Stimulated activated CD4-positive, alpha-beta T cell treated with anti-CD3 and anti-CD28 coated beads, Interleukin-4, amount 100 ng/mL, for 48 hours (primary cell): ENCODE measurements around the gene JMJD4.
A peak's percentile ranks its signal among the peaks of the same experiment; 100 is the strongest.

Experiments
- DNase-seq, 2 donors: peaks; one replicate each; pipeline ENCODE4 v3.0.0-alpha.2; 2020; ENCODE audit warnings: low read depth in 2 of 2

The JMJD4 gene, protein sequence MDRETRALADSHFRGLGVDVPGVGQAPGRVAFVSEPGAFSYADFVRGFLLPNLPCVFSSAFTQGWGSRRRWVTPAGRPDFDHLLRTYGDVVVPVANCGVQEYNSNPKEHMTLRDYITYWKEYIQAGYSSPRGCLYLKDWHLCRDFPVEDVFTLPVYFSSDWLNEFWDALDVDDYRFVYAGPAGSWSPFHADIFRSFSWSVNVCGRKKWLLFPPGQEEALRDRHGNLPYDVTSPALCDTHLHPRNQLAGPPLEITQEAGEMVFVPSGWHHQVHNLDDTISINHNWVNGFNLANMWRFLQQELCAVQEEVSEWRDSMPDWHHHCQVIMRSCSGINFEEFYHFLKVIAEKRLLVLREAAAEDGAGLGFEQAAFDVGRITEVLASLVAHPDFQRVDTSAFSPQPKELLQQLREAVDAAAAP

GRCh38 chr1:227734856-227735538 is at the start of gene JMJD4, which contains the start of gene SNAP47:
TSS of gene JMJD4 (minus strand) at chr1:227735302. CDS start at chr1:227735273, 29 bp downstream.
TSS of gene SNAP47 (plus strand) at chr1:227735435. CDS start at chr1:227747737, 12,302 bp downstream.
- DNase-seq: peak; percentile 86 to 88

- DNase-seq: no peak
Measured at GRCh38 chr1:227782226-227782625, 47.1 kb upstream of the JMJD4 start.

GRCh38 chr1:227781314-227781930 is 46.3 kb upstream of the JMJD4 start:
- DNase-seq: no peak

DNA sequence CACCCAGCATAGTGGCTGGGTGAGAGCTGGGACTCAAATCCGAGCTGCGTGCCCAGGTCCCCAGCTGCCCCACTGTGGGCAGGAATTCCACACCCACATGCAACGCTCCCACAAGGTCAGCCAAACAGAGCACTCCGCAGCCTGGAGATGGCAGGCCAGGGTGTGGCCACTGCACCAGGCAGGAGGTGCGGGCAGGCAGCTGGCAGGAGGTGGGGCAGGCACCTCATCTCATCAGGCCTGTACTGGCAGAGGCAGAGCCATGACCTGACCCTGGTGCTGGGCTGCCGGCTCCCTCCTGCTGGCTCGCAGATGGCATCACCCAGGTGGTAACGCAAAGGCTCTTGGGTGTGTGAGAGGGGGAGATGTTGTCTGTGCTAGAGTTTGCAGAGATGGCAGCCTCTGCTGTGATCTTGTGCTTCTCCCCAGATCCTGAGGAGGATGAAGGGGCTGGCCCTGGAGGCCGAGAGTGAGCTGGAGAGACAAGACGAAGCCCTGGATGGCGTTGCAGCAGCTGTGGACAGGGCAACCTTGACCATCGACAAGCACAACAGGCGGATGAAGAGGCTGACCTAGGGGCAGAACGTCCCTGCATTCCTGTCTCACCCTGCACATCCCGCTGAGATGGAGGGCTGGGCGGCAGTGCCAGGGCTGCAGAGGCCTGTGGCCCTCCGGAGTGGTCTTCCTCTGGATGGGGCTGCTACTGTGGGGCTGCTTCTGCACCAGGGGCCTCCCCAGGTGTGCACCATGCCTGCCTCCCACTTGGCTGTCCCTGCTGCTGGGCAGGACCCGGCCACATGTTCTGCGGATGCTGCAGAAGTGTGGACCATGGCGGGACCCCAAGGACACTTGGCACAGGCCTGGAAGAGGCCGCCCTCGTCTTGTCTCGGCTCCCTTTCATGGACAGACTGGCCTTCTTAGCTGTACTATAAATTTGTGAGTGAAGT is 45.3 kb upstream of the JMJD4 start:
- DNase-seq: no peak

DNA sequence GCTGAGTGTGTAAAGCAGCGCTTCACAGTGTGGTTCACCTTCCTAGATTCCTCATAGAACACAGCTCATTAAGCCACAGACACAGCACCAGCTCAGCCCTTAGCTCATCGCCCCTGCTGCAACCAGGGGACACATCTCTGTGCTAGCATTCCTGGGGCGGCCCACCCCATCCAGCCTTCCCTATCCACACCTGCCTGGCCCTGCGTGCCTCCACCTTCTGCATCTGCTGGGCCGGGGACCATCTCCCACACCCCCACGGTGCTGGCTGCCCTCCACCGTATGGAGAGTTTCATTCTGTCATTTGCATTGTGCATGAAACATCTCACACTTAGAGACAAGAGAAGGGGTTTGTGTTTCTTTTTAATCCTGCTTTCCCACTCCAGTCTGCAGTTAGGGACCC is 44.6 kb upstream of the JMJD4 start:
- DNase-seq: no peak

DNA sequence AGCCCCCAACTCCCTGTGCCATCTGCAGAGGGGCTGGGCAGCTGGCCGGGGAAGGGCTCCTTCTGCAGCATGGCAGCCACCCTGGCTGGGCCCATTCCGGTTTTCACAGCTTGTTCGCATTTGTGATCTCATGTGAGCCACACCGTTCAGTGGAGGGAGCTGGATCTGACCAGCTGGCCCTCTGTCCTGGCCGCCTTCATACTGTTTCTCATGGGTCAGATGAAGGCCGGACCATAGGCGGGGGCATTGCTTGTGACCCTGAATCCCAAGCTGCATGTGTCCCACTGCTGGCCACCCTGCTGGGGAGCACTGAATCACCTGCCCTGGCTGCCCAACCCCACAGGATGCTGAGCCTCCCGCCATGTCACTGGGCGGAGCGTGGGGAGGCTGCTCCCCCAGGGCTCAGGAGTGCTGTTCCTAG is 43.9 kb upstream of the JMJD4 start:
- no peak for DNase-seq

- no peak for DNase-seq
Measured at GRCh38 chr1:227778401-227778947, 43.4 kb upstream of the JMJD4 start.

DNA sequence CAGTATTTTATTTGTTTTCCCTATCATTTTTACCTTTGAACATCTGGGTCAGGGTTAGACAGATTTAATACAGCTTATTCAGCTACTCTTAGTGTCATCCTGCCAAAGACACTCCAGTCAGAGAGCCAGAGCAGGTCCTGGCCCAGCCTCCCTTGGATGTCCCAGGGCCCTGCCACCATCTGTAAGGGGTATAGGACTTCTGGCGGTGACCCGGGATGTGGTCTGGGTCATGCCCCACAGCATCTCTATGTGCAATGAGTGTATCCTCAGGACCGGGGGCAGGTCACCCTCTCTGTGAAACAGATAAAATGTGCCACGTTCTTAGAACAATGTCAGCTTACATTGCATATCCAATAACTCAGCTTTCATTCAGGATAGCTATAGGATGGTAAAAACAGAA is 42.5 kb upstream of the JMJD4 start:
- no peak for DNase-seq

- no peak for DNase-seq
Measured at GRCh38 chr1:227777156-227777555, 42.1 kb upstream of the JMJD4 start.

DNA sequence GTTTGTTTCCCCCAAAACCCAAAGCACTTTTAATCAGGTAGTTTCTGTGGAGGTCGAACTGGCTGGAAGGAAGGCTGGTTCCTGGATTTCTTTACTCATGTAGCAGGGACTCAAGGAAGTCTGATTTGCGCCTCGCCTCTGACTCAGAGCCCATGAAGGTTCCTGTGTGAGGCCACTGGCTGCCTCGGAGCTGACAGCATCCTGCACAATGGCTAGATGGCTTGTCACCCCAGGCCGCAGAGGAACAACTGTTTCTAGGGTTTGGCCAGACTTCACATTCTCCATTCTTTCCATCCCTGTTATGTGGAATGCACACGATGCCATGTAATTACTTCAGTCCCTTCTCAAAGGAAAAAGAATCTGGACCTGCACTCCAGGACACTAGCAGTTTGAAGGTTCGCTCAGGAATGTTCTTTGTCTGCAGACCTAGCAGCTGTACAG is 41.2 kb upstream of the JMJD4 start:
- no peak for DNase-seq

DNA sequence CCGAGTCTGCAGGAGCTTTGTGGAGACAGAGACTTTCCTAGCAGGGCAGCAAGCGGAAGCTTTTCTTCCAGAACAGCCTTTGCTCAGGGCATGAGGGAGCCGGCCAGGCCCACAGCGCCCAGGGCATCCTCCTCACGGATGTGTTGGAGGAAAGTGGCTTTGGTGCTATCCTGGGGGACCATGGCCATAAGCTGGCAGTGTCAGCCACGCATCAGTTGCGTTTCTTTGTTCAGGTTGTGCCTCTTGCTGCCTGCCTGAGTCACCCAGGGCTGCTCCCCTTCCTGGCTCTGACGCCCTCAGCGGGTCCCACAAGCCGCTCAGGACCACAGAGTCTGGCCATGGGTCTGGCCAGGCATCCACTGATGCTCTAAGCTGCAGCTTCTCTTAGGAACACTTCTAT is 40.7 kb upstream of the JMJD4 start:
- no peak for DNase-seq

DNA sequence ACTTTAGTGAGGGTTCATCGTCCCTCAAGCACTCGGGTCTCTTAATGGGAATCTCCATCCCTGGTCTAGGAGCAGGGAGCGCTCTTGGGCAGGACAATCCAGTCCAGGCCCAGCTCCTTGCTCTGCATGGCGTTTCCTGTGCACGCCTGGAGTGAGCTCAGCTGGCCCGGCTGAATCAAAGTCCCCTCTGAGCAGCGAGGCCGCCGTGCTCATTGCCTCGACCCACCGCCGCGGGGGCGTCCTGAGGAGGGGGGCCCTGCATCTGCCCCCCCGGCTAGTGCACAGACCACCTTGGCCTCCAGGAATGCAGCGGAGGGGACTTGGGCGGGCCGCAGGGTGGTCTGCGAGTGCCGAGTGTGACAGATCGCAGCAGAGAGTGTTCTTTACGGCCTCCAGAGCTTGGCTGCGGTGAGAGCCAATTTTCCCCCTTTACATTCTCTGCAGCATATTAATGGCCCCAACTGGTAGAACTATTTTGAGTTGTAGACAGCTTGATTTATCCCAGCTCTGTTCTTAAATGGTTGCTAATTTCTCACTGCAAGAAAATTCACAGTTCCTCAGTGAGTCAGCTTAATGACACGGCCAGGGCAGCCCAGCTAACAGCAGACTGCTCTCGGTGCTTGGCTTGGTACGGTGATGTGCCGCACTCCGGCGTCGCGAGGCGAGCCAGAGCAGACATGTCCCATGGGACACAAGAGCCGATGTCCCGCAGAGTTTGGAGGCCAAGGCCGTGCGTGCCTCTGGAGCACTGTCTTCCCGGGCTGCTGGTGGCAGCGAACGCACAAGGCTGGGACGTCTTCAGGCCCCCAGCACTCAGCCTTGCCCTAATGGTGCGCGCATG is 39.9 kb upstream of the JMJD4 start:
- DNase-seq: no peak

GRCh38 chr1:227774051-227774731 is 39.1 kb upstream of the JMJD4 start:
- DNase-seq: no peak

GRCh38 chr1:227773558-227773957 is 38.5 kb upstream of the JMJD4 start:
- DNase-seq: no peak

DNA sequence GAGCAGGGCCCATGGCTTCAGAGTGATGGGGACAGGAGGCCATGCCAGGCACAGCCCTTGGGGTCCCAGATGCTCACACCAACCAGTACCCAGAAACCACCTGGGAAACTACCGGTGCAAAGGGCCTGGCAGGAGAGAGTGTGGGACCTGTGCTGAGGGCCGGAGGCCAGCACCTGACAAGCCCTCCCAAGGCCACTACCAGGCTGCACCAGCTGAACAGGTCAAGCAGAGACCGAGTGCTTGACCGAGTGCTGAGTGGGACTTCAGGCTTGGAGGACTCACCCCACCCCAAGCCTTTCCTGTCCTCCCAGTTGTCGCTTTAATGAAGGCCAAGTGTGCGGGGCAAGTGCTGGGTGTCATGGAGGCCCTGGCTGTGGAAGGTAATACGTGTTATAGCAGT is 36.7 kb upstream of the JMJD4 start:
- DNase-seq: no peak

- DNase-seq: no peak
Measured at GRCh38 chr1:227771326-227771725, 36.2 kb upstream of the JMJD4 start.

GRCh38 chr1:227770812-227771211 is 35.7 kb upstream of the JMJD4 start:
- DNase-seq: no peak

- DNase-seq: no peak
Measured at GRCh38 chr1:227769936-227770494, 34.9 kb upstream of the JMJD4 start.
